ENCODE data around the gene IL19.

Gene IL19

GRCh38 chr1:206864939-206865671 is 94.5 kb downstream of the IL19 start, which contains the start of gene IL20:
TSS of gene IL20 (plus strand) at chr1:206865623. CDS start at chr1:206865853, 230 bp downstream.
- no peak within 1 kb of the TSS for H3K4me3 ChIP-seq (ENCODE audit: low read depth, low read length)
- peak; percentile 93 for TF ChIP-seq CTCF (IDR thresholded peaks at IDR 0.05; ENCODE audit: insufficient read depth, low read depth, low read length, missing control alignments)
- peak; percentile 73 for DNase-seq (ENCODE audit: low read depth)

GRCh38 chr1:206866062-206866461 is 95.5 kb downstream of the IL19 start:
- no peak for TF ChIP-seq CTCF (IDR thresholded peaks at IDR 0.05; ENCODE audit: insufficient read depth, low read depth, low read length, missing control alignments)
- DNase-seq (ENCODE audit: low read depth), result no peak
- H3K4me3 ChIP-seq (ENCODE audit: low read depth, low read length), result no peak overlapping the region

GRCh38 chr1:206867239-206867638 is 96.7 kb downstream of the IL19 start:
- DNase-seq (ENCODE audit: low read depth), result no peak
- no peak overlapping the region for H3K4me3 ChIP-seq (ENCODE audit: low read depth, low read length)
- no peak for TF ChIP-seq CTCF (IDR thresholded peaks at IDR 0.05; ENCODE audit: insufficient read depth, low read depth, low read length, missing control alignments)

- H3K4me3 ChIP-seq (ENCODE audit: low read depth, low read length), result no peak overlapping the region
- DNase-seq (ENCODE audit: low read depth), result no peak
- TF ChIP-seq CTCF (IDR thresholded peaks at IDR 0.05; ENCODE audit: insufficient read depth, low read depth, low read length, missing control alignments), result no peak
These were observed 97.1 kb downstream of the IL19 start for GRCh38 chr1:206867716-206868115.

- no peak overlapping the region for H3K4me3 ChIP-seq (ENCODE audit: low read depth, low read length)
- DNase-seq (ENCODE audit: low read depth), result no peak
- no peak for TF ChIP-seq CTCF (IDR thresholded peaks at IDR 0.05; ENCODE audit: insufficient read depth, low read depth, low read length, missing control alignments)
These were observed 97.7 kb downstream of the IL19 start for GRCh38 chr1:206868264-206868663.

GRCh38 chr1:206872139-206872538 is 101.6 kb downstream of the IL19 start:
- DNase-seq (ENCODE audit: low read depth), result no peak
- no peak for TF ChIP-seq CTCF (IDR thresholded peaks at IDR 0.05; ENCODE audit: insufficient read depth, low read depth, low read length, missing control alignments)
- H3K4me3 ChIP-seq (ENCODE audit: low read depth, low read length), result no peak overlapping the region

All from GM12865 (cell line).